ENCODE data around the gene COL18A1. TPM values are rescaled to one million over a fixed set of nuclear protein-coding genes. Genes with fewer than 3 reads are reported as not detected.

COL18A1 gene
- total and polyA plus RNA-seq, 2 donors (not counting 1 experiment from before 2014, with no cell fraction given), result 15.6 to 24.7 TPM

GRCh38 chr21:45552696-45553391 is 147.9 kb downstream of the COL18A1 start:
- no peaks in the 10 kb centered on the region for H4K20me1 ChIP-seq (ENCODE audit: control insufficient read depth, insufficient read depth, low read length, poor library complexity, severe bottlenecking)
- intact Hi-C loops (cut with micrococcal nuclease), result no loop called here
- H3K79me2 ChIP-seq (ENCODE audit: control insufficient read depth, insufficient read depth, low read length), result no peaks in the 10 kb centered on the region
- no peaks in the 10 kb centered on the region for H3K27me3 ChIP-seq (replicated peaks in 1 of 4; ENCODE audit: control extremely low read depth in 1 of 4, control insufficient read depth in 3 of 4, insufficient read depth in 4 of 4, low read length in 3 of 4)
- H3K4me1 Mint-ChIP-seq, result peaks cover 43% of the 10 kb centered on the region
- no peaks in the 10 kb centered on the region for H3K9me3 Mint-ChIP-seq (ENCODE audit: insufficient read depth)
- ChIA-PET POLR2A (no interaction called here), CTCF (interaction anchor here (1.2 kb wide), 1 partner anchor 44 kb away, joined by 3 read pairs; no protein-coding TSS in a partner anchor)
- H3K4me1 ChIP-seq (ENCODE audit: control insufficient read depth in 2 of 2, insufficient read depth in 2 of 2, low read length in 2 of 2), result peaks cover 34 to 56% of the 10 kb centered on the region in 2 donors
- H3K27me3 Mint-ChIP-seq, result no peaks in the 10 kb centered on the region
- ATAC-seq (ENCODE audit: low read depth) (no peak), DNase-seq (no peak)
- H3K9me3 ChIP-seq (ENCODE audit: control extremely low read depth in 1 of 3, control insufficient read depth in 2 of 3, insufficient read depth in 1 of 3, low read length in 2 of 3), result no peaks in the 10 kb centered on the region
- no peak overlapping the region for H3K4me3 ChIP-seq (ENCODE audit: control extremely low read depth in 1 of 5, extremely low read depth in 1 of 5, insufficient read depth in 1 of 5, low read depth in 2 of 5, low read length in 4 of 5)
- WGBS (ENCODE audit: insufficient coverage), result 97% methylated on average over 27 of the region's 29 CpGs
- H3K27ac ChIP-seq (ENCODE audit: low read length in 2 of 2), result no peak overlapping the region
- peak overlapping the region; percentile 8 for H3K4me2 ChIP-seq (replicated peaks; ENCODE audit: low read depth, low read length, poor library complexity, severe bottlenecking)
- peak overlapping the region; percentile 26 for H3K27ac Mint-ChIP-seq
- no peak overlapping the region for H2AFZ ChIP-seq (ENCODE audit: insufficient read depth, low read depth, low read length, poor library complexity, severe bottlenecking)
- H3K9ac ChIP-seq (ENCODE audit: low read length), result no peak overlapping the region
- peak overlapping the region; percentile 47 for H3K4me3 Mint-ChIP-seq
- TF ChIP-seq EZH2 (IDR thresholded peaks at IDR 0.05; ENCODE audit: borderline replicate concordance, insufficient read depth, low read depth, low read length, poor library complexity, severe bottlenecking), result no peak
- TF ChIP-seq, protein P1, sequence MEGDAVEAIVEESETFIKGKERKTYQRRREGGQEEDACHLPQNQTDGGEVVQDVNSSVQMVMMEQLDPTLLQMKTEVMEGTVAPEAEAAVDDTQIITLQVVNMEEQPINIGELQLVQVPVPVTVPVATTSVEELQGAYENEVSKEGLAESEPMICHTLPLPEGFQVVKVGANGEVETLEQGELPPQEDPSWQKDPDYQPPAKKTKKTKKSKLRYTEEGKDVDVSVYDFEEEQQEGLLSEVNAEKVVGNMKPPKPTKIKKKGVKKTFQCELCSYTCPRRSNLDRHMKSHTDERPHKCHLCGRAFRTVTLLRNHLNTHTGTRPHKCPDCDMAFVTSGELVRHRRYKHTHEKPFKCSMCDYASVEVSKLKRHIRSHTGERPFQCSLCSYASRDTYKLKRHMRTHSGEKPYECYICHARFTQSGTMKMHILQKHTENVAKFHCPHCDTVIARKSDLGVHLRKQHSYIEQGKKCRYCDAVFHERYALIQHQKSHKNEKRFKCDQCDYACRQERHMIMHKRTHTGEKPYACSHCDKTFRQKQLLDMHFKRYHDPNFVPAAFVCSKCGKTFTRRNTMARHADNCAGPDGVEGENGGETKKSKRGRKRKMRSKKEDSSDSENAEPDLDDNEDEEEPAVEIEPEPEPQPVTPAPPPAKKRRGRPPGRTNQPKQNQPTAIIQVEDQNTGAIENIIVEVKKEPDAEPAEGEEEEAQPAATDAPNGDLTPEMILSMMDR (IDR thresholded peaks at IDR 0.05), result no peak
- no peaks in the 10 kb centered on the region for H3K36me3 ChIP-seq (replicated peaks in 1 of 2; ENCODE audit: control extremely low read depth in 1 of 2, control insufficient read depth in 1 of 2, extremely low read depth in 1 of 2, insufficient read depth in 2 of 2, low read length in 1 of 2)

DNA sequence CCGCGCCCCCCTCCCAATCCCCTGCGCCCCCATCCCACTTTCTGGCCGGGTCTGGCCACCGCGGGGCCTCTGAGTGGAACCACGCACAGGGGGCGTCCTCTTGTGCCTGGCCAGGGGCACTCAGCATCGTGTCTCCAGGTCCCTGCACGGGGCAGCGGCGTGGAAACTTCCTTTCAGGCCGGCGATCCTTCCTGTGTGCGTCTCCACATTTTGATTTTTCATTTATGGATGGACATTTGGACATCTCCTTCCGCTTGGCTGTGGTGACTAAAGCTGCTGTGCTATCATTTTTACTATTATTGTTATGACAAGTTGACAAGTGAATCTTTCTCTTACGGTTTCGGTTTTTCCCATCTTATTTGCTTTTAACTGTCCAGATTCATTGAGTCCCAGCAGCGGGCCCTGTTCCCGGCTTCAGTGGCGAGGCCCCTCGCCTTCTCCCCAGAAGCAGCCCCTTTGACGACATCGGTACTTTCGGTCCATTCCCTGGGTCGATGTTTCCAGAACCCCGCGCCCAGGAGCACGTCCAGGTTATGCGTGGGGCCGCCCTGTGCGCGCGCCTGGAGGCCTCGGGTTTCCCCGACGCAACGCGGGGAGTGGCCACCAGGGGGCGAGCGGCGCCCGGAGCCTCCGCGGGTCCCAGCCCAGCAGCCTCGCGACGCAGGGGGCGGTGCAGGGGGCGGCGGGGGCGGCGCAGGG is 149.7 kb downstream of the COL18A1 start:
- Mint-ChIP-seq H3K4me1 (peaks cover 38% of the 10 kb centered on the region), H3K27me3 (no peaks in the 10 kb centered on the region), H3K4me3 (peak overlapping the region; percentile 95), H3K9me3 (ENCODE audit: insufficient read depth) (no peaks in the 10 kb centered on the region), H3K27ac (peak overlapping the region; percentile 87)
- peak overlapping the region; percentile 92 for H2AFZ ChIP-seq (ENCODE audit: insufficient read depth, low read depth, low read length, poor library complexity, severe bottlenecking)
- DNase-seq, result peak; percentile 89
- no peaks in the 10 kb centered on the region for H3K9me3 ChIP-seq (ENCODE audit: control extremely low read depth in 1 of 3, control insufficient read depth in 2 of 3, insufficient read depth in 1 of 3, low read length in 2 of 3)
- no peak for TF ChIP-seq EZH2 (IDR thresholded peaks at IDR 0.05; ENCODE audit: borderline replicate concordance, insufficient read depth, low read depth, low read length, poor library complexity, severe bottlenecking)
- TF ChIP-seq, protein P1 (IDR thresholded peaks at IDR 0.05), result peak; percentile 76
- no peaks in the 10 kb centered on the region for H4K20me1 ChIP-seq (ENCODE audit: control insufficient read depth, insufficient read depth, low read length, poor library complexity, severe bottlenecking)
- H3K4me2 ChIP-seq (replicated peaks; ENCODE audit: low read depth, low read length, poor library complexity, severe bottlenecking), result peak overlapping the region; percentile 97
- peak overlapping the region; percentile 75 to 93 (median 85) for H3K4me3 ChIP-seq (ENCODE audit: control extremely low read depth in 1 of 5, extremely low read depth in 1 of 5, insufficient read depth in 1 of 5, low read depth in 2 of 5, low read length in 4 of 5)
- peak overlapping the region; percentile 34 to 63 for H3K27ac ChIP-seq (ENCODE audit: low read length in 2 of 2)
- H3K79me2 ChIP-seq (ENCODE audit: control insufficient read depth, insufficient read depth, low read length), result no peaks in the 10 kb centered on the region
- H3K9ac ChIP-seq (ENCODE audit: low read length), result peak overlapping the region; percentile 90
- H3K36me3 ChIP-seq (replicated peaks in 1 of 2; ENCODE audit: control extremely low read depth in 1 of 2, control insufficient read depth in 1 of 2, extremely low read depth in 1 of 2, insufficient read depth in 2 of 2, low read length in 1 of 2), result no peaks in the 10 kb centered on the region
- intact Hi-C loops (cut with micrococcal nuclease), result loop anchor here (1.0 kb wide), 2 partner anchors 12 to 37 kb away; partner anchors contain the start of gene SLC19A1
- WGBS (ENCODE audit: insufficient coverage), result under 1% methylated on average over 42 of the region's 53 CpGs
- CTCF ChIA-PET, result no interaction called here
- POLR2A ChIA-PET, result no interaction called here
- ATAC-seq (ENCODE audit: low read depth), result peak; percentile 83
- peaks cover 34 to 52% of the 10 kb centered on the region in 2 donors for H3K4me1 ChIP-seq (ENCODE audit: control insufficient read depth in 2 of 2, insufficient read depth in 2 of 2, low read length in 2 of 2)
- H3K27me3 ChIP-seq (replicated peaks in 1 of 4; ENCODE audit: control extremely low read depth in 1 of 4, control insufficient read depth in 3 of 4, insufficient read depth in 4 of 4, low read length in 3 of 4), result no peaks in the 10 kb centered on the region
